ENCODE measurements around the gene S100A10. TPM values are rescaled to one million over a fixed set of nuclear protein-coding genes. Genes with fewer than 3 reads are reported as not detected.

The S100A10 gene
- total RNA-seq, 4 donors from 2014 or later, result 11.2 to 64.0 (median 35.6) TPM

DNA sequence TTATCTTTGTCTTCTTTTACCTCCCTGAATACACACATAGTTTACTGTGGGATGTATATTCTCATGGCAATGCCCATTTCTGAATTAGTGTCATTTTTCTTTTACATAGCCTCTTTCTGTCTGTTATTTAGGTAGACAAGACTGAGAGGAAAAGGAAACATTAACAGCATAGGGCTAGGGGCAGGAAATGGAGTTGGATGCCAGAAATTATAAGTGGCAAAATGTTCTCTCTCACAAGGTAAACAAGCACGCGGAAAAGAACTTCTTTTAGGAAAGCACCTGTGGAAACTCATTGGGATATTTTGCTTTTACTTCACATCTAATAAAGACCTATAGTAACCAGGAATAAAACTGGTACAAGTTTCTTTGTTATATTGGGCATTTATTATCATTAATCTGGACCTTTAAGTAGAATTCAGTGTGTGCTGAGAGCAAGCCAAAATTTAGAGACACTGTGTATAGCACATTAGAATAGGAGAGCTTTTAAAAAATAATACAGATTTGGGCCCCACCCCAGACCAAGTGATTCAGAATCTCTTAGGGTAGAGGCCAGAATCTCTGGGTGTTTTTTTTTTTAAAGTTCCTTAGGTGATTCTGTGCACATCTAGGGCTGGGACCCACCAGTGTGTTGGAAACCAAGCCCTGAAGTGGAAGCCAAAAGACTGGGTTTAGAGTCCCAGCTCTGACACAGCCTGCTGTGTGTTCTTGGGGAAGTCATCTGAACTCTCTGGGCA is 32.7 kb downstream of the S100A10 start:
- Histone ChIP-seq H3K9me3 (no peaks in the 10 kb centered on the region), H3K27me3 (no peaks in the 10 kb centered on the region), H3K4me3 (replicated peaks in 1 of 3) (no peak overlapping the region), H3K36me3 (no peaks in the 10 kb centered on the region), H3K4me1 (peaks cover 0 to 6% of the 10 kb centered on the region in 2 donors), H3K27ac (peak overlapping the region in 1 of 3 donors; percentile 47)
- DNase-seq, result no peak
- WGBS, 2 donors, result 53 to 56% methylated on average over 2 of the region's 2 CpGs
- intact Hi-C loops (cut with DNase I), result no loop called here
- TF ChIP-seq, protein P1, sequence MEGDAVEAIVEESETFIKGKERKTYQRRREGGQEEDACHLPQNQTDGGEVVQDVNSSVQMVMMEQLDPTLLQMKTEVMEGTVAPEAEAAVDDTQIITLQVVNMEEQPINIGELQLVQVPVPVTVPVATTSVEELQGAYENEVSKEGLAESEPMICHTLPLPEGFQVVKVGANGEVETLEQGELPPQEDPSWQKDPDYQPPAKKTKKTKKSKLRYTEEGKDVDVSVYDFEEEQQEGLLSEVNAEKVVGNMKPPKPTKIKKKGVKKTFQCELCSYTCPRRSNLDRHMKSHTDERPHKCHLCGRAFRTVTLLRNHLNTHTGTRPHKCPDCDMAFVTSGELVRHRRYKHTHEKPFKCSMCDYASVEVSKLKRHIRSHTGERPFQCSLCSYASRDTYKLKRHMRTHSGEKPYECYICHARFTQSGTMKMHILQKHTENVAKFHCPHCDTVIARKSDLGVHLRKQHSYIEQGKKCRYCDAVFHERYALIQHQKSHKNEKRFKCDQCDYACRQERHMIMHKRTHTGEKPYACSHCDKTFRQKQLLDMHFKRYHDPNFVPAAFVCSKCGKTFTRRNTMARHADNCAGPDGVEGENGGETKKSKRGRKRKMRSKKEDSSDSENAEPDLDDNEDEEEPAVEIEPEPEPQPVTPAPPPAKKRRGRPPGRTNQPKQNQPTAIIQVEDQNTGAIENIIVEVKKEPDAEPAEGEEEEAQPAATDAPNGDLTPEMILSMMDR (IDR thresholded peaks at IDR 0.05), result no peak
- no peak for TF ChIP-seq POLR2A (IDR thresholded peaks at IDR 0.05)

DNA sequence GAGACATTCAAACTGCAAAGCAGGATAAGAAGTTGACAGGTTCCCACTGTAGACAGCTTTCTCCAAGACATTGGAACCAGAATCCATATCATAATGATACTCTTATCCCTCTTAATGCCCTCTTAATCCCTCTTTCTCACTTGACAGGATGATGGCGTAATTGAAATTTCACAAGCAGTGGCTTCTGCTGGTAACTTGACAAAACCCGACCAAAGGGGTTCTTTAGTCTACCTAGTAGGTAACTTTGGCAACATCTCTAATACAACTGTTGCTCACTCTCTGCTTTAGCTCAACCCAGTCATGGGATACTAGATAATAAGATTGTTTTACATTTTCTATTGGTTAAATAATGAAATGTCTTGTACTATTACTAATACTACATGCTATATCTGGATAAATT is 34.7 kb downstream of the S100A10 start:
- Histone ChIP-seq H3K27me3 (no peaks in the 10 kb centered on the region), H3K4me1 (peaks cover 0 to 6% of the 10 kb centered on the region in 2 donors), H3K9me3 (no peaks in the 10 kb centered on the region), H3K36me3 (no peaks in the 10 kb centered on the region), H3K27ac (no peak overlapping the region), H3K4me3 (replicated peaks in 1 of 3) (no peak overlapping the region)
- TF ChIP-seq POLR2A (IDR thresholded peaks at IDR 0.05), result no peak
- TF ChIP-seq, protein P1 (IDR thresholded peaks at IDR 0.05), result no peak
- no peak for DNase-seq
- 74 to 79% methylated on average over 2 of the region's 2 CpGs for WGBS, 2 donors
- intact Hi-C loops (cut with DNase I), result no loop called here

GRCh38 chr1:151956957-151957497 is 36.6 kb downstream of the S100A10 start:
- peaks cover 0 to 6% of the 10 kb centered on the region in 2 donors for H3K4me1 ChIP-seq
- H3K27ac ChIP-seq, result no peak overlapping the region
- 90 to 94% methylated on average over 3 of the region's 3 CpGs for WGBS, 2 donors

GRCh38 chr1:151953409-151954094 is 40.1 kb downstream of the S100A10 start:
- no peak overlapping the region for H3K4me3 ChIP-seq (replicated peaks in 1 of 3)
- no peaks in the 10 kb centered on the region for H3K36me3 ChIP-seq
- H3K9me3 ChIP-seq, result no peaks in the 10 kb centered on the region
- no peaks in the 10 kb centered on the region for H3K4me1 ChIP-seq
- no peaks in the 10 kb centered on the region for H3K27me3 ChIP-seq
- WGBS, 2 donors, result 84 to 85% methylated on average over 7 of the region's 7 CpGs
- TF ChIP-seq, protein P1 (IDR thresholded peaks at IDR 0.05), result no peak
- TF ChIP-seq POLR2A (IDR thresholded peaks at IDR 0.05), result no peak
- no peak overlapping the region for H3K27ac ChIP-seq
- no peak for DNase-seq
- intact Hi-C loops (cut with DNase I), result no loop called here

More at GRCh38 chr1:151956957-151957497, 36.6 kb downstream of the S100A10 start:
- no peak for TF ChIP-seq POLR2A (IDR thresholded peaks at IDR 0.05)
- TF ChIP-seq, protein P1 (IDR thresholded peaks at IDR 0.05), result no peak
- Histone ChIP-seq H3K4me3 (replicated peaks in 1 of 3) (no peak overlapping the region), H3K9me3 (no peaks in the 10 kb centered on the region), H3K36me3 (no peaks in the 10 kb centered on the region), H3K27me3 (no peaks in the 10 kb centered on the region)
- intact Hi-C loops (cut with DNase I), result no loop called here
- no peak for DNase-seq

- Histone ChIP-seq H3K4me3 (replicated peaks in 1 of 3) (no peak overlapping the region), H3K36me3 (no peaks in the 10 kb centered on the region), H3K27me3 (no peaks in the 10 kb centered on the region), H3K4me1 (no peaks in the 10 kb centered on the region), H3K27ac (no peak overlapping the region), H3K9me3 (no peaks in the 10 kb centered on the region)
- TF ChIP-seq, protein P1 (IDR thresholded peaks at IDR 0.05), result no peak
- no peak for TF ChIP-seq POLR2A (IDR thresholded peaks at IDR 0.05)
- 84 to 93% methylated on average over 1 of the region's 1 CpG for WGBS, 2 donors
- intact Hi-C loops (cut with DNase I), result no loop called here
- no peak for DNase-seq
Observed at GRCh38 chr1:151952811-151953210, 40.8 kb downstream of the S100A10 start.

All from thyroid gland (tissue), 4 donors.